Loucy (cell line): Measurements from ENCODE around the gene ARRB1.

Experiments used
- H2AFZ ChIP-seq: fragments of 200-600 bp; sonication (generic); 2 replicates; pipeline ENCODE4 v1.6.0; 2016; ENCODE audit warnings: antibody characterized with exemption, mild to moderate bottlenecking, low read length, moderate library complexity
- H3F3A ChIP-seq: fragments of 200-600 bp; 2 replicates; pipeline ENCODE4 v1.6.0; 2016; ENCODE audit warnings: antibody characterized with exemption, low read depth, mild to moderate bottlenecking
- H3K27me3 ChIP-seq: fragments of 200-600 bp; sonication (generic); 2 replicates; pipeline ENCODE4 v1.6.1; 2014; ENCODE audit warnings: low read length, mild to moderate bottlenecking; ENCODE audit not compliant: insufficient read depth, poor library complexity, severe bottlenecking
- H3K36me3 ChIP-seq: fragments of 200-600 bp; sonication (generic); 2 replicates; pipeline ENCODE4 v1.6.1; 2016; ENCODE audit warnings: low read length; ENCODE audit not compliant: insufficient read depth
- H3K4me1 ChIP-seq: fragments of 200-600 bp; sonication (generic); 2 replicates; pipeline ENCODE4 v1.5.1; 2014; ENCODE audit warnings: low read length, mild to moderate bottlenecking; ENCODE audit not compliant: insufficient read depth, poor library complexity, severe bottlenecking
- H3K4me2 ChIP-seq: fragments of 200-600 bp; sonication (generic); 2 replicates; pipeline ENCODE4 v1.6.0; 2014; ENCODE audit warnings: antibody characterized with exemption, low read length, low read depth, mild to moderate bottlenecking; ENCODE audit not compliant: poor library complexity, severe bottlenecking
- H3K4me3 ChIP-seq: fragments of 200-600 bp; sonication (generic); 2 replicates; pipeline ENCODE4 v1.5.1; 2014; ENCODE audit warnings: low read length, mild to moderate bottlenecking, mixed read lengths; ENCODE audit not compliant: poor library complexity, severe bottlenecking
- H3K79me2 ChIP-seq: fragments of 200-600 bp; sonication (generic); 2 replicates; pipeline ENCODE4 v1.6.1; 2014; ENCODE audit warnings: low read length; ENCODE audit not compliant: insufficient read depth
- H3K9ac ChIP-seq: fragments of 200-600 bp; sonication (generic); 2 replicates; pipeline ENCODE4 v1.6.0; 2014; ENCODE audit warnings: mild to moderate bottlenecking, low read depth, low read length, moderate library complexity; ENCODE audit not compliant: poor library complexity, severe bottlenecking
- H3K9me2 ChIP-seq: fragments of 200-600 bp; sonication (generic); replicated peaks from 2 replicates; pipeline ENCODE4 v1.6.1; 2016; ENCODE audit warnings: low read depth, low read length, mixed read lengths
- H3K9me3 ChIP-seq: fragments of 200-600 bp; sonication (generic); 2 replicates; pipeline ENCODE4 v1.6.1; 2014; ENCODE audit warnings: mild to moderate bottlenecking, antibody characterized with exemption, low read length, low read depth; ENCODE audit not compliant: insufficient read depth
- H4K20me1 ChIP-seq: fragments of 200-600 bp; sonication (generic); 2 replicates; pipeline ENCODE4 v1.6.0; 2014; ENCODE audit warnings: antibody characterized with exemption, low read length, mild to moderate bottlenecking; ENCODE audit not compliant: insufficient read depth, poor library complexity, severe bottlenecking
- CTCF ChIP-seq: fragments of 200-600 bp; sonication (generic); conservative IDR thresholded peaks from 2 replicates; pipeline ENCODE4 v1.5.1; 2014; ENCODE audit warnings: mild to moderate bottlenecking, antibody characterized with exemption, low read length
- EZH2phosphoT487 ChIP-seq: fragments of 200-600 bp; IDR thresholded peaks from 2 replicates; pipeline ENCODE4 v1.6.1; 2018; ENCODE audit warnings: antibody characterized with exemption, mild to moderate bottlenecking, moderate library complexity, borderline replicate concordance

The ARRB1 gene

GRCh38 chr11:75389276-75389605 is 37.8 kb upstream of the ARRB1 start:
- peak overlapping the region; percentile 48 for H2AFZ ChIP-seq
- no peaks in the 10 kb centered on the region for H4K20me1 ChIP-seq
- no peaks in the 10 kb centered on the region for H3K9me3 ChIP-seq
- no peak overlapping the region for H3K4me3 ChIP-seq
- H3K4me2 ChIP-seq, result no peak overlapping the region
- TF ChIP-seq CTCF (no peak), EZH2phosphoT487 (no peak)
- no peaks in the 10 kb centered on the region for H3K36me3 ChIP-seq
- no peaks in the 10 kb centered on the region for H3F3A ChIP-seq
- no peaks in the 10 kb centered on the region for H3K79me2 ChIP-seq
- H3K9ac ChIP-seq, result no peak overlapping the region
- H3K27me3 ChIP-seq, result no peaks in the 10 kb centered on the region
- no peaks in the 10 kb centered on the region for H3K9me2 ChIP-seq
- H3K4me1 ChIP-seq, result peaks cover 8% of the 10 kb centered on the region

GRCh38 chr11:75388386-75389275 is 37.2 kb upstream of the ARRB1 start:
- Histone ChIP-seq H3K27me3 (no peaks in the 10 kb centered on the region), H3K79me2 (no peaks in the 10 kb centered on the region), H3K9me2 (no peaks in the 10 kb centered on the region), H3F3A (no peaks in the 10 kb centered on the region), H3K4me1 (peaks cover 14% of the 10 kb centered on the region), H3K9me3 (no peaks in the 10 kb centered on the region), H4K20me1 (no peaks in the 10 kb centered on the region), H2AFZ (peak overlapping the region; percentile 97), H3K4me3 (peak overlapping the region; percentile 37), H3K4me2 (peak overlapping the region; percentile 56), H3K9ac (peak overlapping the region; percentile 45), H3K36me3 (no peaks in the 10 kb centered on the region)
- TF ChIP-seq CTCF, result peak; percentile 89
- TF ChIP-seq EZH2phosphoT487, result no peak

- no peak for TF ChIP-seq EZH2phosphoT487
- no peak for TF ChIP-seq CTCF
These were observed 36.4 kb upstream of the ARRB1 start for GRCh38 chr11:75387736-75388294.

More at GRCh38 chr11:75387736-75388294, 36.4 kb upstream of the ARRB1 start:
- H3F3A ChIP-seq, result no peaks in the 10 kb centered on the region
- H3K9ac ChIP-seq, result no peak overlapping the region
- no peak overlapping the region for H3K4me2 ChIP-seq
- no peaks in the 10 kb centered on the region for H3K9me2 ChIP-seq
- no peaks in the 10 kb centered on the region for H3K79me2 ChIP-seq
- no peaks in the 10 kb centered on the region for H3K27me3 ChIP-seq
- H4K20me1 ChIP-seq, result no peaks in the 10 kb centered on the region
- peaks cover 23% of the 10 kb centered on the region for H3K4me1 ChIP-seq
- no peaks in the 10 kb centered on the region for H3K36me3 ChIP-seq
- no peaks in the 10 kb centered on the region for H3K9me3 ChIP-seq
- no peak overlapping the region for H2AFZ ChIP-seq
- H3K4me3 ChIP-seq, result no peak overlapping the region
